IPS-18a (cell line): ENCODE measurements around the gene AQP3.
"Not testable (repeated sequence)": the region's sequence is repeated elsewhere in the genome, so short reads cannot be mapped to it uniquely, and the experiment has no call there.

Source experiments
- H3K27ac ChIP-seq: one replicate; pipeline ENCODE4 v1.5.1; 2013; ENCODE audit warnings: low read length
- H3K27me3 ChIP-seq: one replicate; pipeline ENCODE4 v1.6.1; 2013; ENCODE audit warnings: mild to moderate bottlenecking, low read length; ENCODE audit not compliant: control insufficient read depth, insufficient read depth
- H3K36me3 ChIP-seq: one replicate; pipeline ENCODE4 v1.6.1; 2013; ENCODE audit warnings: low read depth, low read length; ENCODE audit not compliant: control insufficient read depth
- H3K4me1 ChIP-seq: one replicate; pipeline ENCODE4 v1.6.1; 2013; ENCODE audit warnings: low read depth, low read length; ENCODE audit not compliant: control insufficient read depth
- H3K4me3 ChIP-seq: one replicate; pipeline ENCODE4 v1.5.1; 2013; ENCODE audit warnings: low read length
- H3K9ac ChIP-seq: one replicate; pipeline ENCODE4 v1.6.1; 2013; ENCODE audit warnings: mild to moderate bottlenecking, low read length, moderate library complexity
- H3K9me3 ChIP-seq: one replicate; pipeline ENCODE4 v1.6.1; 2013; ENCODE audit warnings: low read depth, low read length; ENCODE audit not compliant: control insufficient read depth

AQP3 gene

DNA sequence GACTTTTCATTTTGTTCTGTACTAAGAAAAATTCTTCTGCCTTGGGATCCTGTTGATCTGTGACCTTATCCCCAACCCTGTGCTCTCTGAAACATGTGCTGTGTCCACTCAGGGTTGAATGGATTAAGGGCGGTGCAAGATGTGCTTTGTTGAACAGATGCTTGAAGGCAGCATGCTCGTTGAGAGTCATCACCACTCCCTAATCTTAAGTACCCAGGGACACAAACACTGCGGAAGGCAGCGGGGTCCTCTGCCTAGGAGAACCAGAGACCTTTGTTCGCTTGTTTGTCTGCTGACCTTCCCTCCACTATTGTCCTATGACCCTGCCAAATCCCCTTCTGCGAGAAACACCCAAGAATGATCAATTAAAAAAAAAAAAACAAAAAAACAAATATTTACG is 23.4 kb downstream of the AQP3 start:
- H3K27me3 ChIP-seq, H3K9ac ChIP-seq, H3K36me3 ChIP-seq, H3K9me3 ChIP-seq, H3K4me3 ChIP-seq, H3K27ac ChIP-seq, H3K4me1 ChIP-seq: not testable (repeated sequence)

DNA sequence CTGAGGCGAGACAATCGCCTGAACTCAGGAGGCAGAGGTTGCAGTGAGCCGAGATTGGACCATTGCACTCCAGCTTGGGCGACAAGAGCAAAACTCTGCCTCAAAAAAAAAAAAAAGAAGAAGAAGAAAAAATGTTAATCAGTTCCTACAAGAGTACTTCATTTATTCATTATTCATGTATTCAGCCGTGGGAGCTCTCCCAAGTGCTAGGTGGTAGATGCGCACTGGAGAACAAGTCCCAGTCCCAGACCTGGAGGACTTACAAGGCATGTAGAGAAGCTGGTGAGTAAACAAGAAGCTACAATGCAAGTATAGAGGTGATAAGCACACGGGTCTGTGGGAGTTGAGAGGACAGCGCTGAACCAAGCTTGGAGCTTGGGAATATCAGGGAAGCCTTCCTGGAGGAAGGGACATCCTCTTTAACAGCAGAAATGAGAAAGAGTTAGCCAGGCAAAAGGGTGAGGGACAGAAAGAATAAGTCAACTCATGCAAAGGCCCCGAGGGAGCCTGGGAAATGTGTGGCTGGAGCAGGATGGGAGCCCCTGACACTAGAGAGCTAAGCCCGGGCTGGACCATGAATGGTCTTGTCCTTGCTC is 27.6 kb downstream of the AQP3 start:
- Histone ChIP-seq H3K9ac (no peak overlapping the region), H3K4me3 (no peak overlapping the region), H3K9me3 (no peaks in the 10 kb centered on the region), H3K27me3 (no peaks in the 10 kb centered on the region), H3K36me3 (no peaks in the 10 kb centered on the region), H3K4me1 (peaks cover 3% of the 10 kb centered on the region), H3K27ac (no peak overlapping the region)

DNA sequence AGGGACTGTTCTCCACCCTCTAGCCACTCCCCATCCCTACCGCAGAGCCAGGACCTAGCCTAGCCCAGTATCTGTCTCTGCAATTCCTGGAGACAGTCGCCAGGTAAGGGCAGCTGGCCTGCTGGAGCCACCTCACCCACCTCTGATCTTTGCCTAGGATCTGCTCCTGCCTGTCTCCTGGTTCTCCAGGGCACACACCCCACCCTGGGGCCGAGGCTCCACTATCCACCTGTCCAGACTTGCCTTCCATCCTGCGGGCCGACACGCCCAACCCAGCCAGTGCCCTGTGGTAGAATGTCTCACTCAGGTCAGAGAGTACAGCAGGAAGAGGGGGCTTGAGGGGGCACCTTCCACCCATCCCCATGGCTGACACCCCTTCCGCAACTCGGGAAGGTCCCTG is 29.3 kb downstream of the AQP3 start:
- Histone ChIP-seq H3K9me3 (no peaks in the 10 kb centered on the region), H3K4me1 (peaks cover 3% of the 10 kb centered on the region), H3K36me3 (no peaks in the 10 kb centered on the region), H3K27ac (no peak overlapping the region), H3K4me3 (no peak overlapping the region), H3K27me3 (no peaks in the 10 kb centered on the region), H3K9ac (no peak overlapping the region)

DNA sequence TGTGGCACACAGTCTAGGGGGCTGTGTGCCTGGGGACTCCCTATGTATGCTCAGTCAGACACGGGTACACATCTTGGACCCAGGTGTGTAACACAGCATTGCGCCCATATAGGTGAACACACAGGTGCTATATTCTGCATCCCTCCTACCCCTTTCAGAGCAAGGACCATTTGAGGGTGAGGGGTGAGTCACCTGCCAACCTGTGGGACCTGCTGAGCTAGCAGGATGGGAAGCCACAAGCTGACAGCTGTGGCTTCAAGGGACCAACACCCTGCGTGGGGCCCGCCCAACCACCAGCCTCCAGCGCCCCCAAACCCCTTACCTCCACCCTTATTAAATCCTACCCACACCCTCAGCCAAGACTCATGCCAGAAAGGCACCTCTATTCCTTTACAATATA is 30.4 kb downstream of the AQP3 start:
- H3K27ac ChIP-seq, result no peak overlapping the region
- H3K4me1 ChIP-seq, result peaks cover 3% of the 10 kb centered on the region

DNA sequence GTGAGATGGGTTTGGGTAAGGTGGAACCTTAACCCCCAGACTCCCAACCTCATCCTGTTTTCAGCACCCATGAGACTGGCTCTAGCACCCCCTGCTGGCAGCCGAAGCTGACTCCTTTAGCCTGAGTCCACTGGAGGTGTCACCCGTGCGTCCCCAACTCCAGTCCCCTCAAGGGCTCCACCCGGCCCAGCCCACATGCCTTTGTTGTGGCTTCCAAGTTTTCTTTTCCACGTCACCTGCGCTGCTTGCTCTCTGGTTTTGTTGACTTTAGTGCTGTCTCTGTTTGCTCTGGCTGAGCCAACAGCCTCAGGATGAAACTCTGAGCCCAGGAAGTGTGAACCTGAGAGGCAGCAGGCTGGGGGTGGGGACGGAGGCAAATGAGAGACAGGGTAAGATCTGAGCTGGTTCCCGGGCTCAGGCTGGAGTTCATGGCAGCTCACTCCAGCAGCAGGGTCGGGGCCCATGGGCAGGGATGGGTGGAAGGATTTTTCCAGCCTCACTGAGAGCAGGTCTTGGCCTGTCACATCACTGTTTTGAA is 31.8 kb downstream of the AQP3 start:
- no peak overlapping the region for H3K9ac ChIP-seq
- H3K4me3 ChIP-seq, result no peak overlapping the region
- H3K36me3 ChIP-seq, result no peaks in the 10 kb centered on the region
- no peak overlapping the region for H3K27ac ChIP-seq
- peaks cover 3% of the 10 kb centered on the region for H3K4me1 ChIP-seq
- no peaks in the 10 kb centered on the region for H3K27me3 ChIP-seq
- no peaks in the 10 kb centered on the region for H3K9me3 ChIP-seq

More for the DNA sequence above, 30.4 kb downstream of the AQP3 start:
- no peaks in the 10 kb centered on the region for H3K27me3 ChIP-seq
- no peaks in the 10 kb centered on the region for H3K36me3 ChIP-seq
- no peaks in the 10 kb centered on the region for H3K9me3 ChIP-seq
- no peak overlapping the region for H3K9ac ChIP-seq
- no peak overlapping the region for H3K4me3 ChIP-seq

DNA sequence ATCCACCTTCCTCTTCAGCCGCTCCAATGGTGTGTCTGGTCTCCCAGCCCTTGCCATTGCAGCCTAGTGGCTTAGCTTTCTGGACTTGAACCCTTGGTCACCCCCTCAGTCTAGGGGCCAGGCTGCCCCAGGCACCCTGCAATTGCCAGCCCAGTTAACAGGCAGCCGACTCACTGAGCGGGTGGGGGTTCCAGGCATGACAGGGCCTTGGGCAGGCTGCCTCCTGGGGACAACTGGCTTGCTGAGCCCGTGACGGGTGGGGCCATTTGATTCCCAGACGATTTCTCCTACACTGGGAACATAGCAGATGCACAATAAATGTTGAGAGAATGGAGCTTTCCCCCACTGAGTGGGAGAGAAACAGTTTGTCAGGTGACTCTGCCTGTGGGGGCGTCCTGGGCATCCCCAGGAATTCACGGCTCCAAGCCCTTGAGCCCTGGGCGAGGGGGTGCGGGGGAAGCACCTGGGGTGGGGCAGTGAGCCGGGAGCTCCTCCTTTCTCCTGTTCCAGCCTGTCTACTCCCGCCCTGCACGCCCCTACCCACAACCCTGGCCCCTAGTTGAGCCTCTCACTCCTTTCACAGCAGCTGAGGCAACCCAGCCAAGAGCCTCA is 32.4 kb downstream of the AQP3 start:
- H3K27ac ChIP-seq, result no peak overlapping the region
- H3K9me3 ChIP-seq, result no peaks in the 10 kb centered on the region
- H3K36me3 ChIP-seq, result no peaks in the 10 kb centered on the region
- no peak overlapping the region for H3K4me3 ChIP-seq
- H3K9ac ChIP-seq, result no peak overlapping the region
- peaks cover 3% of the 10 kb centered on the region for H3K4me1 ChIP-seq
- H3K27me3 ChIP-seq, result no peaks in the 10 kb centered on the region

DNA sequence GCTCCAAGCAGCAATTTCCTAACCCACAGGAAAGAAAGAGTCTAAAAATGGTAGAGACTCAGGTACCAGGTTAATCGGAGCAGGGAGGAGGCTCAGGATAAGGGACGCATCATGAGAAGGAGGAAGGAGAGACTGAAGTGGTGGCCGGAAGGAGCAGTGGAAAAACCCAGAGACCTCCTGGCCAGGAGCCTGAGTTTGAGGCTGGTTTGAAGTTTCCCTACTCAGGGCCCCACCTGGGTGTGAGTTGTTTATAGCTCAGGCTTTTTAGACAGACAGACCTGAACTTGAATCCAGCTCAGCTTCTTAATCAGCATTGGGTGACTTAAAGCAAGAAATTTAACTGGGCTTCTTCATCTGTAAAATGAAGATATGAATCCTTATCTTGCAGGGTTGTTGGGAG is 33.1 kb downstream of the AQP3 start:
- Histone ChIP-seq H3K36me3 (no peaks in the 10 kb centered on the region), H3K9ac (no peak overlapping the region), H3K27ac (no peak overlapping the region), H3K9me3 (no peaks in the 10 kb centered on the region), H3K4me1 (peaks cover 3% of the 10 kb centered on the region), H3K4me3 (no peak overlapping the region), H3K27me3 (no peaks in the 10 kb centered on the region)

DNA sequence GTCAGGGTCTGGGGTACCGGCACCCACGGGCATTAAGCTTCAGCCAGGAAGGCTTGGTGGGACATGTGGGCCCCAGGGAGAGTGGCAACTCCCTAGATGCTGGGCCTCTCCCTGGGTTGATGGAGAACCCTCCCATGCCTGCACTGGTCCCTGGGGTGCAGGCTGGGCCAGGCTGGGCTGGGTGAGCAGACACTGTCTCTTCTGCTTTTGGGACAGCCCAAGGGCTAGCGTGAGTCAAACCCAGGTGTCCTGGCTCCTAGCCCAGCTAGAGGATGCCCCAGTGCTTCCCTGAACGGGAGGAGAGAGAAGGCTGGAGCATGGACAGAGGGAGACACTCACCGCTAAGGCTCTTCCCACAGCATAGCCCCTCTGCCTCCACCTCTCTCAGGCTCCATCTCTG is 39.3 kb downstream of the AQP3 start:
- no peaks in the 10 kb centered on the region for H3K36me3 ChIP-seq
- no peak overlapping the region for H3K9ac ChIP-seq
- no peak overlapping the region for H3K27ac ChIP-seq
- H3K4me1 ChIP-seq, result no peaks in the 10 kb centered on the region
- no peak overlapping the region for H3K4me3 ChIP-seq
- no peaks in the 10 kb centered on the region for H3K9me3 ChIP-seq
- H3K27me3 ChIP-seq, result no peaks in the 10 kb centered on the region

DNA sequence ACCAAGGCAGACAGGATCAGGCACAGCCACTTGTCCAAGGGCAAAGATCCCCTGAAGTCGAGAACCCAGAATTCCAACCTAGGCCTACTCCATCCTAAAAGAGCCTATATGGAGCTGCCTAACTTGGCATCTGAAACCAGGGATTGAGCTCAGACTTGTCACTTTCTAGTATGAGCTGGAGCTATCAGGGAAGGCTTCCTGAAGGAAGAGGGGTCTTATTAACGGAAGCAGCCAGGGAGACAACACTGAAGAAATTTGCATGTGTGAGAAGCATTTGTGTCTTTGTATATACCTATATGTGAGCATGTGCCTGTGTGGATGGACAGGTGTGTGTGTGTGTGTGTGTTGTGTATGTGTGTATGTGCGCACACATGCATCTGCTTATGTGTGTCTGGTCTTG is 40.3 kb downstream of the AQP3 start:
- Histone ChIP-seq H3K9me3 (no peaks in the 10 kb centered on the region), H3K27ac (no peak overlapping the region), H3K36me3 (no peaks in the 10 kb centered on the region), H3K4me3 (no peak overlapping the region), H3K9ac (no peak overlapping the region), H3K27me3 (no peaks in the 10 kb centered on the region), H3K4me1 (no peaks in the 10 kb centered on the region)

DNA sequence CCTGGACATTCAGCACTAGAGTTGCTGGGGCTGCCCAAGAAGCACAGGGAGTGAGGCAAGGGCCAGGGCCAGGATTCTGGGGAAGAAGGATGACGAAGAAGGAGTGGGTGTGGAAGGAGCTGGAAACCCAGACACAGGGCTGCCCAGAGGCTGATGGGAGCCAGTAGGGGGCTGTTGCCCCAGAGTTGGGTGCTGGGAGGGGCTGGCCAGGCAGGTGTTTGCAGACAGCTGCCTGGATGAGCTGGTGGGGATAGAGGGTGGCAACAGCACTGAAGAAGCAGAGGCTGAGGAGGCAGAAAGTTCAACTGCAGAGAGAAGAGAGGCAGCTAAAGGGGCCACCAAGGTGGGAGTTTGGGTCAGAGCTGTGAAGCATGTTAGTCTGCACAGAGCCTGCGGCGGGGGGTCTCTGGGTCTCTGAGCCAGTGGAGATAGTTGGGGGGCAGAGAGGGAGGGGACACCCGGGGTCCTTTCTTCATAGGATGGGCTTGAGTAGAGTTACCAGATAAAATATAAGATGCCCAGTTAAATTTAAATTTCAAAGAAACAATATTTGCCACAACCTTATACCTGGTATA is 42.5 kb downstream of the AQP3 start:
- no peaks in the 10 kb centered on the region for H3K27me3 ChIP-seq
- H3K9me3 ChIP-seq, result no peaks in the 10 kb centered on the region
- no peak overlapping the region for H3K9ac ChIP-seq
- H3K4me1 ChIP-seq, result no peaks in the 10 kb centered on the region
- no peak overlapping the region for H3K4me3 ChIP-seq
- no peaks in the 10 kb centered on the region for H3K36me3 ChIP-seq
- no peak overlapping the region for H3K27ac ChIP-seq

DNA sequence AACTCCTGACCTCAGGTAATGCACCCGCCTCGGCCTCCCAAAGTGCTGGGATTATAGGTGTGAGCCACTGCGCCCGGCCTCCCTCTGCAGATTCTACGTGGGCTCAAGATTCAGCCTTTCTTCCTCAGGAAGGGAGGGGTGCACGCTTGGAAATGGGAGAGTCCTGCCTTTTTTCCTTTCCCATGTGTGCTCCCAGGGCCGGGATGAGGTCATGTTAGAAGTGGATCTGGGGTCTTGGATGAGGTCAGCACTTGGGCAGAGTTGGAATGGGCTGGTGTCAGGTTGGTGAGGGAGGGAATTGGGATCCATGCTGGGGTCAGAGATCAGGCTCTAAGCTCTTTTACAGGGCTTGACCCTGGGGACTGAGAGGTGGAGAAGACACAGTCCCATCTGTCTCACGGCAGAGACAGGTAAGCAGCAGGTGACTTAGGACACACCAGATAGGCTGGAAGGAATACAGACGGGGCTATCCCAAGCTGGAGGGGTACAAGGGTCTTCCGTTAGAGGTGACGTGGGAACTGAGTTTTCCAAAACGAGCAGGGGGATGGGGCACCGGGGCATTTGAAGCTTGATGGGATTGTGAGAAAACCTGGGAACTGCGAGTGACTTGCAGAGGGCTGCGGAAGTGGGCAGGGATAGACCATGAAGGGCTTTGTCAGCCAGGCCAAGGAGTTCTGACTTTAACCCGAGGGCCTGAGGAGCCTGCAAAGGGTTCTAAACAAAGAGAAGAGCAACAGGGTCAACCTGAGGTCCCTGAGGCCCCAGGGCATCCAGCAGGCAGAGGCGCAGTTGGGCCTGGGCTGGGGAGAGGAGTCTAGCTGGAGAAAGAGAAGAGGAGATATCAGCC is 43.2 kb downstream of the AQP3 start:
- no peak overlapping the region for H3K9ac ChIP-seq

More for the DNA sequence above, 43.2 kb downstream of the AQP3 start:
- H3K4me3 ChIP-seq, result no peak overlapping the region
- no peaks in the 10 kb centered on the region for H3K27me3 ChIP-seq
- no peak overlapping the region for H3K27ac ChIP-seq
- no peaks in the 10 kb centered on the region for H3K4me1 ChIP-seq
- no peaks in the 10 kb centered on the region for H3K36me3 ChIP-seq
- H3K9me3 ChIP-seq, result no peaks in the 10 kb centered on the region
